ENCODE results near the gene SLC25A39.

DNA sequence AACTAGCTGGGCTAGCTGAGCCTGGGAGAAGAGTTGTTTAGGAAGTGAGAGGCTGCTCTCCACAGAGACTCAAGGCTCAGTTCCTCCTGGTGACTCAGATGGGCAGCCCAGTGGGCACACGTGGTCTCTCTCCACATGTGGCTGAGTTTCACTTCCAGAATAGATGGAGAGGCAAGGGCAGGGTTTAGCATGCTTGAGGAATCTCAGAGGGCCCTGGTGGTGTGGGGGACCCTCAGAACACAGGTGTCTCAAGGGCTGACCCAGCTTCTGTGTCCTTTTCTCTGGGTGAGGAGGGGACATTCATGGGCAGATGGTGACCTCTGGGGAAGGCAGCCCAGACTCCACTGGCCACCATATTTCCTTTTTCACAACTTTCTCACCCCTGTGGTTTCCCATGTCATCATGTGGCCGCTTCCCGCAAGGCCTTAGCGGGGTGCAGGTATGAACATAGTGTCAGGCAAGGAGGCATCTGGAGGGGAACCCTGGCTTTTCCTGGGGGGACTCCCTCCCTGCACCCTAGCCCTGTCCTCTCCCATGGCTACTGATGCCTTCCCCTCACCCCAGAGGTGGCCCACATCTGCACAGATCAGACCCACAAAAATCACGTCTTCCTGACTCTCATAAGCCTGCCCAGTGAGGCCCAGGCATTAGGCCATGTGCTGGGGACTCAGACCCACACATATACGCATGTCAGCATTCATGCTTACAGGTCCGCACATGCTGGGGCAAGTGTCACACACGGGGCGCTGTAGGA is 23.8 kb upstream of the SLC25A39 start:
- TF ChIP-seq SIN3A (IDR thresholded peaks at IDR 0.05; ENCODE audit: borderline replicate concordance in 2 of 2, control insufficient read depth in 1 of 2, low read depth in 2 of 2, low read length in 2 of 2) (no peak), ARID2 (IDR thresholded peaks at IDR 0.05) (no peak), CCAR2 (IDR thresholded peaks at IDR 0.05; ENCODE audit: low read depth, low read length) (no peak), ARHGAP35 (IDR thresholded peaks at IDR 0.05; ENCODE audit: partially characterized antibody) (no peak)
